Transverse colon (tissue), 4 donors: ENCODE measurements around the gene ARFGAP2.

ENCODE experiments used
- CTCF ChIP-seq, 5 experiments: fragments of 200-600 bp in 3 of 5; fragments of 450-650 bp in 2 of 5; sonication (generic) in 3 of 5; IDR thresholded peaks; 1 replicate in 2 of 5; 2 replicates in 3 of 5; pipeline ENCODE4 v1.5.1; 2016 to 2017; ENCODE audit warnings: antibody characterized with exemption in 5 of 5, inconsistent platforms in 3 of 5, mild to moderate bottlenecking in 2 of 5, moderate library complexity in 1 of 5
- POLR2AphosphoS5 ChIP-seq, 3 donors: sonication (generic); formaldehyde crosslinking; IDR thresholded peaks; one replicate each; pipeline ENCODE4 v1.6.1; 2016; ENCODE audit warnings: antibody characterized with exemption in 3 of 3

GRCh38 chr11:47125083-47125482, 51.6 kb downstream of the ARFGAP2 start:
- no peak for TF ChIP-seq CTCF (IDR thresholded peaks at IDR 0.05)
- no peak for TF ChIP-seq POLR2AphosphoS5 (IDR thresholded peaks at IDR 0.05)
